HepG2 (cell line): ENCODE results near the gene CHMP6. TPM values are rescaled to one million over a fixed set of nuclear protein-coding genes. Genes with fewer than 3 reads are reported as not detected.

Experiments
- MED1 ChIP-seq: sonication (generic); formaldehyde crosslinking; IDR thresholded peaks from 2 replicates; pipeline ENCODE4 v1.4.0; 2020; ENCODE audit warnings: missing genetic modification reagents
- NCOR1 ChIP-seq: fragments of 200-600 bp; sonication (generic); IDR thresholded peaks from 2 replicates; pipeline ENCODE4 v1.7.0; 2017; ENCODE audit warnings: antibody characterized with exemption, low read length, borderline replicate concordance
- NRL ChIP-seq: sonication (generic); formaldehyde crosslinking; IDR thresholded peaks from 2 replicates; pipeline ENCODE4 v1.5.0; 2020; ENCODE audit warnings: missing genetic modification reagents, mild to moderate bottlenecking, moderate library complexity, borderline replicate concordance
- POLR2A ChIP-seq, 2 experiments: IDR thresholded peaks; 2 replicates each; pipeline ENCODE4 v1.6.1; 2011; ENCODE audit warnings: low read depth in 2 of 2, low read length in 2 of 2, mild to moderate bottlenecking in 1 of 2, moderate library complexity in 1 of 2; ENCODE audit not compliant: insufficient read depth in 1 of 2
- TARDBP ChIP-seq: sonication (generic); formaldehyde crosslinking; IDR thresholded peaks from 2 replicates; pipeline ENCODE4 v1.8.0; 2022; ENCODE audit warnings: mild to moderate bottlenecking, missing genetic modification reagents
- TMF1 ChIP-seq: sonication (generic); formaldehyde crosslinking; IDR thresholded peaks from 2 replicates; pipeline ENCODE4 v1.8.1; 2022; ENCODE audit warnings: low read depth, missing genetic modification reagents
- ZFP1 ChIP-seq: IDR thresholded peaks from 2 replicates; pipeline ENCODE4 v1.6.1; 2016
- ZNF256 ChIP-seq: sonication (generic); formaldehyde crosslinking; conservative IDR thresholded peaks from 2 replicates; pipeline ENCODE4 v1.4.0; 2020; ENCODE audit warnings: missing genetic modification reagents
- ZNF33A ChIP-seq: sonication (generic); formaldehyde crosslinking; IDR thresholded peaks from 2 replicates; pipeline ENCODE4 v1.5.1; 2020; ENCODE audit warnings: missing genetic modification reagents, mild to moderate bottlenecking, moderate library complexity, borderline replicate concordance
- ZNF510 ChIP-seq: sonication (generic); formaldehyde crosslinking; IDR thresholded peaks from 2 replicates; pipeline ENCODE4 v1.4.0; 2020; ENCODE audit warnings: low read depth, mild to moderate bottlenecking, missing genetic modification reagents
- polyA plus RNA-seq, 8 experiments: library from polyadenylated mRNA; depleted of rRNA in 3 of 8; stranded (reverse) in 7 of 8; unstranded in 1 of 8; fragments of >200 nt; fragmentation: Illumina TruSeq in 4 of 8; extraction: Trizol in 4 of 8; gene quantifications; 2 replicates each; pipeline versions ENCODE4 v1.2.1 to v1.2.3, GENCODE V29; 2011 to 2016; ENCODE audit warnings: low read depth in 4 of 8, missing spikeins in 1 of 8, mixed read lengths in 1 of 8; ENCODE audit not compliant: insufficient read depth in 1 of 8
- total RNA-seq, 5 experiments: library from RNA; depleted of rRNA; stranded (reverse); fragments of >200 nt; fragmentation: Illumina TruSeq; extraction: Trizol; gene quantifications; 2 replicates each; pipeline ENCODE4 v1.2.3, GENCODE V29; 2016; ENCODE audit warnings: low read depth in 1 of 5
- TF ChIP-seq, protein P1 (sequence below): sonication (generic); formaldehyde crosslinking; IDR thresholded peaks from 2 replicates; pipeline ENCODE4 v1.4.0; 2020; ENCODE audit warnings: mild to moderate bottlenecking, missing genetic modification reagents
- TF ChIP-seq, protein P2 (sequence below): sonication (generic); formaldehyde crosslinking; IDR thresholded peaks from 2 replicates; pipeline ENCODE4 v1.4.0; 2020; ENCODE audit warnings: mild to moderate bottlenecking, low read depth, missing genetic modification reagents
- TF ChIP-seq, protein P3 (sequence below): sonication (generic); formaldehyde crosslinking; IDR thresholded peaks from 2 replicates; pipeline ENCODE4 v1.5.1; 2020; ENCODE audit warnings: missing genetic modification reagents, mild to moderate bottlenecking, borderline replicate concordance
- TF ChIP-seq, protein P4 (sequence below): sonication (generic); formaldehyde crosslinking; conservative IDR thresholded peaks from 2 replicates; pipeline ENCODE4 v1.4.0; 2020; ENCODE audit warnings: missing genetic modification reagents
- TF ChIP-seq, protein P5 (sequence below), 2 experiments: sonication (generic) in 1 of 2; formaldehyde crosslinking in 1 of 2; IDR thresholded peaks; 2 replicates each; pipeline versions ENCODE4 v1.4.0 to v1.6.1; 2018 to 2020; ENCODE audit warnings: missing genetic modification reagents in 2 of 2, borderline replicate concordance in 1 of 2, low read depth in 1 of 2, mild to moderate bottlenecking in 1 of 2, missing biosample characterization in 1 of 2
- TF ChIP-seq, protein P6 (sequence below): sonication (generic); formaldehyde crosslinking; IDR thresholded peaks from 2 replicates; pipeline ENCODE4 v1.8.0; 2022; ENCODE audit warnings: mild to moderate bottlenecking, missing genetic modification reagents, moderate library complexity

The CHMP6 gene
- total and polyA plus RNA-seq, 2 of the 13 experiments (the other 11 are each of a cell fraction or from before 2014, with no cell fraction given), result 11.1 to 24.2 TPM

DNA sequence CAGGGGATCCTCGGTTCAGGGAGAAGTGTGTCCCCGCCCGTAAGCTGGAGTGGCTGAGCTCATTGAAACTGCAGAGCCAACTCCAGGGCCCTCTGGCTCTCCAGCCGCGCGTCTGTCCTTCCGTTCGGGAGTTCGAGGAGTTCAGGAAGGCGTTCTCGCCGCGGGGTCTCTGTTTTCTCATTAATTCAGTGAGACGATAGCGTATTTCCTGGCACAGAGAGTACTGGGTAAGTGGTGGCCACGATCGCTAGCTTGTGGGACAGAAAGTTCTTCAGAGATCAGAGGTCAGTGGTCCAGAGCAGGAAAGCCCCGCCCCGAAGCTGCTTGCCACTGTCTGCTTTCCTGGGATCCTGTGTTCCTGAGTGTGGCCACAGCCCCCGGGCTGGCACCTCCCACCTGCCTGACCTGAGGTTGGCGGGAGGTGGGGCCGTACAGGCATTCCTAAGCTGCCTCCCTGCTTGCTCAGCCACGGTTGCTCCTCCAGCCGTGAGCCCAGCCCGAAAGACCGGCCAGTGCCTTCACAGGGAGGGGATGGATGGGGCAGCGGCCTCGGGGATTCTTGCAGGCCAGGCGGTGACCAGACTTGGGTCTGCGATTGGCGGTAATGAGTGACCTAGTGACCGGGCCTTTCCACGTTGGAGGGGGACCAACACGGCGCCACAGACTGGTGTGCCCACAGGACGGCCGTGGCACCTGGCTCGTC is 52.2 kb downstream of the CHMP6 start (continued):
- TF ChIP-seq, protein P1, sequence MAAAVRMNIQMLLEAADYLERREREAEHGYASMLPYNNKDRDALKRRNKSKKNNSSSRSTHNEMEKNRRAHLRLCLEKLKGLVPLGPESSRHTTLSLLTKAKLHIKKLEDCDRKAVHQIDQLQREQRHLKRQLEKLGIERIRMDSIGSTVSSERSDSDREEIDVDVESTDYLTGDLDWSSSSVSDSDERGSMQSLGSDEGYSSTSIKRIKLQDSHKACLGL, result peak; percentile 7; the same call in 1 of the 2 replicates
- TF ChIP-seq TARDBP (CRISPR knock-in tag), result peak; percentile 51; the same call in 1 of the 2 replicates
- TF ChIP-seq, protein P2, sequence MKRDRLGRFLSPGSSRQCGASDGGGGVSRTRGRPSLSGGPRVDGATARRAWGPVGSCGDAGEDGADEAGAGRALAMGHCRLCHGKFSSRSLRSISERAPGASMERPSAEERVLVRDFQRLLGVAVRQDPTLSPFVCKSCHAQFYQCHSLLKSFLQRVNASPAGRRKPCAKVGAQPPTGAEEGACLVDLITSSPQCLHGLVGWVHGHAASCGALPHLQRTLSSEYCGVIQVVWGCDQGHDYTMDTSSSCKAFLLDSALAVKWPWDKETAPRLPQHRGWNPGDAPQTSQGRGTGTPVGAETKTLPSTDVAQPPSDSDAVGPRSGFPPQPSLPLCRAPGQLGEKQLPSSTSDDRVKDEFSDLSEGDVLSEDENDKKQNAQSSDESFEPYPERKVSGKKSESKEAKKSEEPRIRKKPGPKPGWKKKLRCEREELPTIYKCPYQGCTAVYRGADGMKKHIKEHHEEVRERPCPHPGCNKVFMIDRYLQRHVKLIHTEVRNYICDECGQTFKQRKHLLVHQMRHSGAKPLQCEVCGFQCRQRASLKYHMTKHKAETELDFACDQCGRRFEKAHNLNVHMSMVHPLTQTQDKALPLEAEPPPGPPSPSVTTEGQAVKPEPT (CRISPR knock-in tag), result no peak
- TF ChIP-seq POLR2A (IDR thresholded peaks at IDR 0.05; ENCODE audit: insufficient read depth in 1 of 2, low read depth in 2 of 2, low read length in 2 of 2), result peak; percentile 18 to 56; a peak in 2 of 4 replicates
- peak; percentile 57 for TF ChIP-seq MED1 (CRISPR knock-in tag)
- no peak for TF ChIP-seq ZFP1 (CRISPR knock-in tag)
- TF ChIP-seq, protein P3, sequence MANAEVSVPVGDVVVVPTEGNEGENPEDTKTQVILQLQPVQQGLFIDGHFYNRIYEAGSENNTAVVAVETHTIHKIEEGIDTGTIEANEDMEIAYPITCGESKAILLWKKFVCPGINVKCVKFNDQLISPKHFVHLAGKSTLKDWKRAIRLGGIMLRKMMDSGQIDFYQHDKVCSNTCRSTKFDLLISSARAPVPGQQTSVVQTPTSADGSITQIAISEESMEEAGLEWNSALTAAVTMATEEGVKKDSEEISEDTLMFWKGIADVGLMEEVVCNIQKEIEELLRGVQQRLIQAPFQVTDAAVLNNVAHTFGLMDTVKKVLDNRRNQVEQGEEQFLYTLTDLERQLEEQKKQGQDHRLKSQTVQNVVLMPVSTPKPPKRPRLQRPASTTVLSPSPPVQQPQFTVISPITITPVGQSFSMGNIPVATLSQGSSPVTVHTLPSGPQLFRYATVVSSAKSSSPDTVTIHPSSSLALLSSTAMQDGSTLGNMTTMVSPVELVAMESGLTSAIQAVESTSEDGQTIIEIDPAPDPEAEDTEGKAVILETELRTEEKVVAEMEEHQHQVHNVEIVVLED (CRISPR knock-in tag), result peak; percentile 23; the same call in 1 of the 2 replicates
- no peak; the same call in 1 of the 2 replicates for TF ChIP-seq NRL (CRISPR knock-in tag)
- TF ChIP-seq ZNF256 (CRISPR knock-in tag), result no peak
- no peak for TF ChIP-seq TMF1
- TF ChIP-seq ZNF510, result 0 out of 2 replicates have a peak, but pooled peaks have one; percentile 33
- TF ChIP-seq, protein P4, sequence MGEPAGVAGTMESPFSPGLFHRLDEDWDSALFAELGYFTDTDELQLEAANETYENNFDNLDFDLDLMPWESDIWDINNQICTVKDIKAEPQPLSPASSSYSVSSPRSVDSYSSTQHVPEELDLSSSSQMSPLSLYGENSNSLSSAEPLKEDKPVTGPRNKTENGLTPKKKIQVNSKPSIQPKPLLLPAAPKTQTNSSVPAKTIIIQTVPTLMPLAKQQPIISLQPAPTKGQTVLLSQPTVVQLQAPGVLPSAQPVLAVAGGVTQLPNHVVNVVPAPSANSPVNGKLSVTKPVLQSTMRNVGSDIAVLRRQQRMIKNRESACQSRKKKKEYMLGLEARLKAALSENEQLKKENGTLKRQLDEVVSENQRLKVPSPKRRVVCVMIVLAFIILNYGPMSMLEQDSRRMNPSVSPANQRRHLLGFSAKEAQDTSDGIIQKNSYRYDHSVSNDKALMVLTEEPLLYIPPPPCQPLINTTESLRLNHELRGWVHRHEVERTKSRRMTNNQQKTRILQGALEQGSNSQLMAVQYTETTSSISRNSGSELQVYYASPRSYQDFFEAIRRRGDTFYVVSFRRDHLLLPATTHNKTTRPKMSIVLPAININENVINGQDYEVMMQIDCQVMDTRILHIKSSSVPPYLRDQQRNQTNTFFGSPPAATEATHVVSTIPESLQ (CRISPR knock-in tag), result no peak
- TF ChIP-seq ZNF33A (CRISPR knock-in tag), result no peak
- TF ChIP-seq, protein P5, sequence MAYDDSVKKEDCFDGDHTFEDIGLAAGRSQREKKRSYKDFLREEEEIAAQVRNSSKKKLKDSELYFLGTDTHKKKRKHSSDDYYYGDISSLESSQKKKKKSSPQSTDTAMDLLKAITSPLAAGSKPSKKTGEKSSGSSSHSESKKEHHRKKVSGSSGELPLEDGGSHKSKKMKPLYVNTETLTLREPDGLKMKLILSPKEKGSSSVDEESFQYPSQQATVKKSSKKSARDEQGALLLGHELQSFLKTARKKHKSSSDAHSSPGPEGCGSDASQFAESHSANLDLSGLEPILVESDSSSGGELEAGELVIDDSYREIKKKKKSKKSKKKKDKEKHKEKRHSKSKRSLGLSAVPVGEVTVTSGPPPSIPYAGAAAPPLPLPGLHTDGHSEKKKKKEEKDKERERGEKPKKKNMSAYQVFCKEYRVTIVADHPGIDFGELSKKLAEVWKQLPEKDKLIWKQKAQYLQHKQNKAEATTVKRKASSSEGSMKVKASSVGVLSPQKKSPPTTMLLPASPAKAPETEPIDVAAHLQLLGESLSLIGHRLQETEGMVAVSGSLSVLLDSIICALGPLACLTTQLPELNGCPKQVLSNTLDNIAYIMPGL (CRISPR knock-in tag; IDR thresholded peaks at IDR 0.05; ENCODE audit: borderline replicate concordance in 1 of 2, low read depth in 1 of 2), result peak; percentile 41 to 52; a peak in 2 of 4 replicates
- TF ChIP-seq, protein P6, sequence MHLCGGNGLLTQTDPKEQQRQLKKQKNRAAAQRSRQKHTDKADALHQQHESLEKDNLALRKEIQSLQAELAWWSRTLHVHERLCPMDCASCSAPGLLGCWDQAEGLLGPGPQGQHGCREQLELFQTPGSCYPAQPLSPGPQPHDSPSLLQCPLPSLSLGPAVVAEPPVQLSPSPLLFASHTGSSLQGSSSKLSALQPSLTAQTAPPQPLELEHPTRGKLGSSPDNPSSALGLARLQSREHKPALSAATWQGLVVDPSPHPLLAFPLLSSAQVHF (CRISPR knock-in tag), result no peak
- TF ChIP-seq NCOR1, result peak; percentile 31
